ENCODE results near the gene AMDHD1.

The AMDHD1 gene

DNA sequence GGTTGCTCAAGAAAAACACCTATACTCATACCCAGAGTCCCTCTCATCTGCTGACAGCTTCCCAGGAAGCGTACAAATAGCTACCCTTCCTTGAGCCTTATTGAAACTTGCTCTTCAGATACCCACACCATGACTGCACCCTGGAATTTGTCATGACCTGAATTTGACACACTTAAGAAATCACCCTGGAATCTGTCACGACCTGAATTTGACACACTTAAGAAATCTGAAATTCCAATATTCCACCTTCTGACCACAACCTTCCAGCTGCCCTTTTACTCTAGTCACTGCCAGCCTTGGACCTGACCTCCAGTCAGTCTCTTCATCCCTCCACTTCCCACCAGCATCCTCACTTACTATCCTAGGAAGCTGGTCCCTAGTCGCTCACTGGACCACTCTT, 54.1 kb downstream of the AMDHD1 start:
- no peak overlapping the region for H3K9ac ChIP-seq (ENCODE audit: low read length)
- H3K9me2 ChIP-seq (replicated peaks; ENCODE audit: insufficient read depth, low read length) = no peaks in the 10 kb centered on the region
- H3K27ac ChIP-seq (ENCODE audit: low read depth, low read length) = no peak overlapping the region
- no peak overlapping the region for H2AFZ ChIP-seq (ENCODE audit: low read depth, low read length, severe bottlenecking)
- H3K27me3 ChIP-seq (ENCODE audit: low read length) = no peaks in the 10 kb centered on the region
- TF ChIP-seq CTCF (IDR thresholded peaks at IDR 0.05; ENCODE audit: insufficient read depth, low read length, poor library complexity, severe bottlenecking) = no peak
- no peak for TF ChIP-seq EZH2phosphoT487 (conservative IDR thresholded peaks at IDR 0.05; ENCODE audit: low read length)
- H3F3A ChIP-seq (ENCODE audit: insufficient read depth) = no peaks in the 10 kb centered on the region
- H4K20me1 ChIP-seq (ENCODE audit: low read depth, low read length) = no peaks in the 10 kb centered on the region
- H3K36me3 ChIP-seq (ENCODE audit: low read length) = peaks cover 1% of the 10 kb centered on the region; the same call in 1 of the 2 replicates
- H3K9me3 ChIP-seq (ENCODE audit: insufficient read depth, low read length) = no peaks in the 10 kb centered on the region
- H3K79me2 ChIP-seq (ENCODE audit: insufficient read depth, low read length) = no peaks in the 10 kb centered on the region
- H3K4me2 ChIP-seq (ENCODE audit: low read depth, low read length, poor library complexity, severe bottlenecking) = no peak overlapping the region
- no peak overlapping the region for H3K4me3 ChIP-seq (ENCODE audit: insufficient read depth, low read length, poor library complexity, severe bottlenecking)

- no peak for TF ChIP-seq EZH2phosphoT487 (conservative IDR thresholded peaks at IDR 0.05; ENCODE audit: low read length)
- no peak for TF ChIP-seq CTCF (IDR thresholded peaks at IDR 0.05; ENCODE audit: insufficient read depth, low read length, poor library complexity, severe bottlenecking)
- H3K36me3 ChIP-seq (ENCODE audit: low read length) = peaks cover 5% of the 10 kb centered on the region; the same call in 1 of the 2 replicates
Measured at GRCh38 chr12:95997911-95998510, 54.9 kb downstream of the AMDHD1 start.

DNA sequence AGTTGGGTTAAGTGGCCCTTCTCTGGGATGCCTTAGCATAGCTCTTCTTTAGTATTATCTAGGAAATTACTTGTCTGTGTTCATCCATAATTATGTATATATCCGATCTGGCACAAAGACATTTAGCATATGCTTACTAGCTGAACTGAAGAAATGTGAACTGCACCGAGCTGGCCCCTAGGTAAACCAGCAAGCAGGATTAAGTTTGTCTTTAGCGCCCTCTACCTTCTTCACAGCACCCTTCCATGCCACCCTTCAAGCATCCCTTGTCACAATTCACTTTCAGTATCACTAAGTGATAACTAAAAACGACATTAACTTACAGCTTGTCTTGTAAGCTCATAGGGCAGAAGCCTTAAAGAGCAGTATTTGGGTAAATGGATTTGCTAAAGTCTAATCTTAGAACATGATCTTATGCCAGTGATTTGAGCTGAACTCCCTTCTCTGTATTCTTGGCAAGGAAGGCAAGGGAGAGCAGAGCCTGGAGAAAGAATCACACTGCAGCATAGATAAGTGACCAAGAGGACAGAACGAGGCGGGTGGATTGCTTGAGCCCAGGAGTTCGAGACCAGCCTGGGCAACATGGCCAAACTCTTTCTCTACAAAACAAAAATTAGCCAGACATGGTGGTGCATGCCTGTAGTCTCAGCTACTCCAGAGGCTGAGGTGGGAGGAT, 55.6 kb downstream of the AMDHD1 start:
- Histone ChIP-seq H3K9me3 (ENCODE audit: insufficient read depth, low read length) (no peaks in the 10 kb centered on the region), H3K36me3 (ENCODE audit: low read length) (peaks cover 8% of the 10 kb centered on the region; the same call in 1 of the 2 replicates), H3K9ac (ENCODE audit: low read length) (no peak overlapping the region), H3K27me3 (ENCODE audit: low read length) (no peaks in the 10 kb centered on the region), H3K27ac (ENCODE audit: low read depth, low read length) (no peak overlapping the region), H3F3A (ENCODE audit: insufficient read depth) (no peaks in the 10 kb centered on the region), H3K4me2 (ENCODE audit: low read depth, low read length, poor library complexity, severe bottlenecking) (no peak overlapping the region), H3K4me3 (ENCODE audit: insufficient read depth, low read length, poor library complexity, severe bottlenecking) (no peak overlapping the region), H3K79me2 (ENCODE audit: insufficient read depth, low read length) (no peaks in the 10 kb centered on the region), H3K9me2 (replicated peaks; ENCODE audit: insufficient read depth, low read length) (no peaks in the 10 kb centered on the region), H2AFZ (ENCODE audit: low read depth, low read length, severe bottlenecking) (no peak overlapping the region), H4K20me1 (ENCODE audit: low read depth, low read length) (no peaks in the 10 kb centered on the region)
- peak; percentile 54 for TF ChIP-seq CTCF (IDR thresholded peaks at IDR 0.05; ENCODE audit: insufficient read depth, low read length, poor library complexity, severe bottlenecking)
- no peak for TF ChIP-seq EZH2phosphoT487 (conservative IDR thresholded peaks at IDR 0.05; ENCODE audit: low read length)

More at GRCh38 chr12:95997911-95998510, 54.9 kb downstream of the AMDHD1 start:
- no peaks in the 10 kb centered on the region for H3K9me2 ChIP-seq (replicated peaks; ENCODE audit: insufficient read depth, low read length)
- H4K20me1 ChIP-seq (ENCODE audit: low read depth, low read length) = no peaks in the 10 kb centered on the region
- H3K9ac ChIP-seq (ENCODE audit: low read length) = no peak overlapping the region
- H2AFZ ChIP-seq (ENCODE audit: low read depth, low read length, severe bottlenecking) = no peak overlapping the region
- no peak overlapping the region for H3K27ac ChIP-seq (ENCODE audit: low read depth, low read length)
- no peaks in the 10 kb centered on the region for H3K79me2 ChIP-seq (ENCODE audit: insufficient read depth, low read length)
- no peak overlapping the region for H3K4me2 ChIP-seq (ENCODE audit: low read depth, low read length, poor library complexity, severe bottlenecking)
- no peaks in the 10 kb centered on the region for H3F3A ChIP-seq (ENCODE audit: insufficient read depth)
- H3K9me3 ChIP-seq (ENCODE audit: insufficient read depth, low read length) = no peaks in the 10 kb centered on the region
- H3K27me3 ChIP-seq (ENCODE audit: low read length) = no peaks in the 10 kb centered on the region
- H3K4me3 ChIP-seq (ENCODE audit: insufficient read depth, low read length, poor library complexity, severe bottlenecking) = no peak overlapping the region
